GM12874 (cell line): Measurements from ENCODE around the gene DAD1.

Experiments
- TF ChIP-seq, protein P1 (sequence below): IDR thresholded peaks from 2 replicates; pipeline ENCODE4 v1.5.1; 2011; ENCODE audit warnings: low read depth, mild to moderate bottlenecking, control low read depth, low read length, moderate library complexity; ENCODE audit not compliant: insufficient read depth

The DAD1 gene

DNA sequence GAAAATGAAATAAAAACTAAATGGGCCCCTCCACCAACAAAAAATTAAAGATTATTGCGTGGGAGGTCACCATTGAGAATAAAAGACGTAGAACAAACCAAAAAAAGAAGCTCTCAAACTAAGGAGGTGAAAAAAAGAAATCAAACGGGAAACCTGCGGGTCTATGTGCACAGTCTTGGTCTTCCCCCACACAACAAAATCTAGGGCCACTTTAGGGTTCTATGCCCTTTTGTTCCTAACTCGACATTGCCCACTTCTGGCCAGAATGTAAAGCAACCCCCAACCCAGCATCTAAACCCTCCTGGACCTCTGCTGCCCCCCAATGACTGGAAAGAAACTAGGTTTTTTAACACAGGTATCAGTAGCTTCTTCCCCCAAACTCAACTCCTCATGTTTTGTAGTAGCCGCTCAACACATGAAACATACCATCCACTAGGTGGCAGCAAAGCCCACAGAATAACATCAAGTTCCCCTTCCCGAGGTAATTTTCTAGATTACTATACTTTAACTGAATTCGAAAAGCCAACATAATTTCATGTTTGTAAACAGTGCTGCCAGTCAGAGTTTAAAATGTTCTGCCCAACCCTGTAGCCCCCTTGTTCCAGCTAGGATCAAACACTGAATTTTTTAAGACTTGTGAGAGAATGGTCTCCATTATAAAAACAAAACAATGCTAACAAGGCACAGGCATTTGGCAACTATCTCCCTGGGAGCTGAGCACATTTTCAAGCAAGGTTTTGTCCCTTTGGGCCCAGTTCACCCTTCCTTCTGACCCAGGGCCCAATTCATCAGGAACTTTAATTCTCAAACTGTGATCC lies 18.7 kb downstream of the DAD1 start:
- TF ChIP-seq, protein P1, sequence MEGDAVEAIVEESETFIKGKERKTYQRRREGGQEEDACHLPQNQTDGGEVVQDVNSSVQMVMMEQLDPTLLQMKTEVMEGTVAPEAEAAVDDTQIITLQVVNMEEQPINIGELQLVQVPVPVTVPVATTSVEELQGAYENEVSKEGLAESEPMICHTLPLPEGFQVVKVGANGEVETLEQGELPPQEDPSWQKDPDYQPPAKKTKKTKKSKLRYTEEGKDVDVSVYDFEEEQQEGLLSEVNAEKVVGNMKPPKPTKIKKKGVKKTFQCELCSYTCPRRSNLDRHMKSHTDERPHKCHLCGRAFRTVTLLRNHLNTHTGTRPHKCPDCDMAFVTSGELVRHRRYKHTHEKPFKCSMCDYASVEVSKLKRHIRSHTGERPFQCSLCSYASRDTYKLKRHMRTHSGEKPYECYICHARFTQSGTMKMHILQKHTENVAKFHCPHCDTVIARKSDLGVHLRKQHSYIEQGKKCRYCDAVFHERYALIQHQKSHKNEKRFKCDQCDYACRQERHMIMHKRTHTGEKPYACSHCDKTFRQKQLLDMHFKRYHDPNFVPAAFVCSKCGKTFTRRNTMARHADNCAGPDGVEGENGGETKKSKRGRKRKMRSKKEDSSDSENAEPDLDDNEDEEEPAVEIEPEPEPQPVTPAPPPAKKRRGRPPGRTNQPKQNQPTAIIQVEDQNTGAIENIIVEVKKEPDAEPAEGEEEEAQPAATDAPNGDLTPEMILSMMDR = peak; percentile 90

DNA sequence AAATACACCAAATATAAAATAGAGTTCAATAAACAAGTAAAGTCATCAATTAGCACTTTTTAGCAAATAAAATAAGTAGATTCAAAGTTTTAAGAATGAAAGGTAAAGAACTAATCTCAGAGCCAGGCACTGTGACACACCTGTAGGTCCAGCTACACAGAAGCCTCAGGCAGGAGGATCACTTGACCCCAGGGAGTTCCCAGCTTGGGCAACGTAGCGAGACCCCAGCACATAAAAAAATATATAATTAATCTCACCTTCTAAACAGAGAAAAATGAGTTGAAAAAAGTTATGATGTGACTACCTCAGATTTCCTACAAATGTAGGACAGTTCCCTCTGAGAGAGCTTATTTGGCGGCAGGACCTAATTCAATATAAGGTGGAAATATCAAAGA lies 19.3 kb downstream of the DAD1 start:
- TF ChIP-seq, protein P1 = no peak

DNA sequence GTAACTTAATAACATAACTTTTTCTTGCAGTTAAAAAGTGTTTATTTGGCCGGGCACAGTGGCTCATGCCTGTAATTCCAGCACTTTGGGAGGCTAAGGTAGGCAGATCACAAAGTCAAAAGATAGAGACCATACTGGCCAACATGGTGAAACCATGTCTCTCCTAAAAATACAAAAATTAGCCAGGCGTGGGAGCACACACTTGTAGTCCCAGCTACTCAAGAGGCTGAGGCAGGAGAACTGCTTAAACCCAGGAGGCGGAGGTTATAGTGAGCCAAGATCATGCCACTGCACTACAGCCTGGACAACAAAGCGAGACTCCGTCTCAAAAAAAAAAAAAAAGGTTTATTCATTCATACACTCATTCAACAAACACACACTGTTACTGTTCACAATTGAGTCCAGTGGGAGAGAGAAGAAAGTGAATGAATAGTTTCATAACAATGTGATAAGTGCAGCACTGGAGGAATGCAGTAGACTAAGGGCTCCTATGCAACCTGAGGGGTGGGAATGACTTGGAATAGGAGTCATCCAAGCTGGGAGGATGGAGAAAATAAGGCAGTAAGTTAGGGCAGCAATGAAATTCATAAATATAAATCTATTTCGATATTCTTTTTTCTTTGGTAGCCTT lies 19.8 kb downstream of the DAD1 start:
- TF ChIP-seq, protein P1 = no peak

DNA sequence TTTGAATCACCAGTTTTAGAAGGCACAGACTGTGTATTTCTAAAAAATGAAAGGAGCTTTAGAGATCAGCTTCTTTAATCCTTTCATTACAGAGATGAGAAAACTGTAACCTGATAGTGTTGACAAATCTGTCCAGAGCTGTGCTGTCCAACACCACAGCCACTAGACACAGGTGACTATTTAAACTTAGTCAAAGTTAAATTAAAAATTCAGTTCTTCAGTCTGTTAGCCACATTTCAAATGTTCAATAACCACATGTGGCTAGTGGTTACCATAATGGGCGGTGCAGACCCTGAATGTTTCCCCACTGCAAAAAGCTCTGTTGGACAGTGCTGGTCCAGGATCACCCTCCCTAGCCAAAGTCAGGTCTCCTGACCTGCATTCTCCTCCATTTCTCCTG lies 21.6 kb downstream of the DAD1 start:
- TF ChIP-seq, protein P1 = no peak

DNA sequence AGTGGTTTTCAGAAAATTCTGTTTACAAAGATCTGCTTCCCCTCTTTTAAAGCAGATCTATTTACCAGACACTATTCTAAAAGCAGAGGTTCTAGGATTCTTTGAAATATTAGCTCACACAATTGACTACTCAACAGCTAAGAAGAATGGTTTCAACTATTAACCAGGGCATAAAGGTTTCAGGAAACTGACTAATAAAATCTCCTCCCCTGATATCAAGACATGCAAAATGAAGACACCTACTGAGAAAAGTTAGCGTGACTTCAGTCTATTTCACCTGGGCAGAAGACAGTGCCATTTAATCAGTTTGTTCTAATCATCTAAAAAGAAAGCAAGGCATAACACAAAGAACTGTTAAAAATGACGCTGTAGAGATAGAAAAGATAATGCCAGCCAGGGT lies 22.2 kb downstream of the DAD1 start:
- TF ChIP-seq, protein P1 = no peak

DNA sequence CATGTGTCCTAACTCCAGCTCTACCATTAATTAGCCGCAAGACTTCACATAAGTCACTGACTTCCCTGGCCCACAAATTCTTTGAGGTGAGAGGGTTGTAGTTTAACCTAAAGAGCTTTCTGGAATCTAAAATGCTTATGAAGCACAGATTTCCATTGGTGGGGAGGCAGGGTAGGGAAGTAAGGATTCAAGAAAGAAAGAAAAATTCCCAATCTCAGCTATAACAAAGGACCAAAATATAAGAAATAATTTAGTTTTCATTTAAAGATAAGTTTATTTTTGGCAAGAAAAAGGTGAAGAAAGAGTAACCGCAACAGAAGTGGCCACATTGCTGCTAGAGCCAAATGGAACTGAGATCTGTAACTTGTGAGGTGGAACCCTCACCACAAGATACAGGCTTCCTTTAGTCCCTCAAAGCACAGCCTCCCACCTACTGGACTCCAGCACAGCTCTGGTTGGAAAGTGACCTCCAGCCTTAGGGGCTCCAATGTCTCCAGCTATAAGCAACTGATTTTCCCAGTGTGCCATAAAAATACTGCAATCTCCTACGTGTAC lies 23.6 kb downstream of the DAD1 start:
- TF ChIP-seq, protein P1 = no peak

DNA sequence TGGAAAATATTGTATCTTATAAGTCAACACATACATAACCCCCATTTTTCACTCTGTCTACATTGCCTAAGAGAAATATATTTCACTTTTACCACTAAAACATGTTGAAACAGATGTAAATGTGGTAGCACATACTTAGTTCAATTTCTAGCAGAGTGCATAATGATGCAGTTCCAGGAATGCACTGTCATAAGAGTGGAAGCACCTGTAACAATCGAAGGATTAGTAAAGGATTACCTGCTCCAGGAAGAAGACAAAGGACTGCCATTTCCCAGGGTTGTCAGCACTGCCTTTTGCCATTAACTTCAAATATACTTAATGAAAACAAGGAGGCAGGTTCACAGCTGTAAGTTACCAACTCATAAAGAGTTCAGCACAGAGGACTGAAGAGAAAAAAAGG lies 24.6 kb downstream of the DAD1 start:
- TF ChIP-seq, protein P1 = no peak
